ENCODE results near the gene RNF144A.
"Not testable (repeated sequence)": the region's sequence is repeated elsewhere in the genome, so short reads cannot be mapped to it uniquely, and the experiment has no call there.

The RNF144A gene

GRCh38 chr2:6928452-6928851 lies 11.2 kb downstream of the RNF144A start:
- no peak for DNase-seq

- DNase-seq: no peak
Observed at GRCh38 chr2:6929196-6929819, 12.1 kb downstream of the RNF144A start.

DNA sequence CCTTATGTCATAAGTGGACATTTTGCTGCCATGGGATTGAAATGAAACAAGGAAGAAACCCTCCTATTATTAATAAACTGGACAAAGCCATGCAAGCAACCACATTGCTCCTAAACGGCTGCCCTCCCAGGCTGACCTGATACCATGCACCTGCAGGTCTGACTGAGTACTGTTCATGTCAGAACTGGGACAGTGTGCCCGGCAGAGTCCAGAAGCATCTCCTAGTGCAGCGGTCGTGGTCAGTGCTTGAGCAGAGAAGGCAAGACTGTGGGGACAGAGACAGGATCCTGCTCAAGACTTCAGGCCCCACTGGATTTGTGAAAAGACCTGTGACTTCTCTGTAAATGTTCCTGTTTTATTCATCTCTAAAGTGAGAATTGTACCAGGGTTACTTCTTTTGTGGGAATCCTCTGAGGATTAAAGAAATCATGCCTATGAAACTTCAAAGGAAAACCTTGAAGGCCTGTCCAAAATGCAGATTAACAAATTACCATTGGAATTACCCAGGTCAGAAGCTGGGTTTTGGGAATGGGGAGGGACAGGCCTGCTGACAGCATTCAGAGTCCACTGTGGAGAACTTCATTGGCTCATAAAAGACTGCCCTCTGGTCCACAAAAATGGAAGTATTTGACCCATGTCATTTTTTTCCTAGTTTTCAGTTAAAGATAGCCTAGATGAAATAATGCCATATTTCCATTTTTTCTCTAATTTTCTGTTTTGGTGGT lies 13.9 kb downstream of the RNF144A start:
- DNase-seq: no peak

GRCh38 chr2:6931753-6932152 lies 14.5 kb downstream of the RNF144A start:
- no peak for DNase-seq

DNA sequence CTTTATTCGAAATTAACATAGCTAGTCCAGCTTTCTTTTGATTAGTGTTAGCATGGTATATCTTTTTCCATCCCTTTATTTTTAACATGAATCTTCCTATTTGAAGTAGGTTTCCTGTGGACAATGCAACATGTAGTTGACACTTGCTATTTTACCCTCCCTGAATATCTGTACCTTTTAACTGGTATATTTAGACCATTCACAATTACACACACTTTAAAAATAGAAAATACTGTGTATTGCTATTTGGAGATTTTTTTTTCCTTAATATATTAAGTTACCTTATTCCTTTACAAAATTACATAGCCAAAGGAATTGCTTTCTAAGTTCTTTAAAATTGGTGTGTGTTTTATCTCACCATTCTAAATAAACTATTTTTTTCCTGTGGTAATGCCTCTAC lies 15.0 kb downstream of the RNF144A start:
- no peak for DNase-seq

DNA sequence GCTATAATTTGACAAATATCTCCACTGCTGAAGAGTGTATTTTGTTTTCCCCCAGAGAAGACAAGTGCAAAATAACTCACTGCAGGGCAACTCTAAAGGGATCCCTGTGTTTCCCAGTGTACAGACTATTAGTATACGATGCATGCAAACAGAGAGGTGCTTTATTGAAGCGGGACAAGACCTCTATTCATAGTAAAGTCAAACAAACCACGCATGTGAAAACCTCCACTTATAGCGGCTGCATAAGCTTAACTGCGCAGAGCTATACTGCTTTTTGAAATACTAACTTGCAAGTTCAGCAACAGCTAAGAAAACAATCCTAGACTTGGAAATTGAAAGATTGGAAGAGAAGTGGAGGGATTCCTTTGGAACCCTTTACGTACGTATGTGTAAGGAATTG lies 15.6 kb downstream of the RNF144A start:
- peak in 2 of 56 donors; percentile 25 to 47 for DNase-seq

DNA sequence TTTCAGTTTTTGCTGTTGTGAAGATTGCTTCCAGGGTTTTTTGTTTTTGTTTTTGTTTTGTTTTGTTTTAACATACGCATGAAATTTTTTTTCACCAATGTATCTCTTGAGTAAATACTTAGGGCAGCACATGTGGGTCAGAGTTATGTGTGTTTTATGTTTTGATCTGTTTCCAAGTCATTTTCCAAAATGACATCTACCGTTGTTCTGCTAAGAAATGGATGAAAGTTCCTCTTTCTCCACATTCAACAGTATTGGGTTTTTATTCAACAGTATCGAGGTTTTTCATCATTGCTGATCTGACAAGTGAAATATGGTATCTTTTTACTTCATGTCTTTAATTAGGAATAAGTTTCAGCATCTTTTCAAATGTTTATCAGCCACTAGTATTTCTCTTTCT lies 16.7 kb downstream of the RNF144A start:
- no peak for DNase-seq

DNA sequence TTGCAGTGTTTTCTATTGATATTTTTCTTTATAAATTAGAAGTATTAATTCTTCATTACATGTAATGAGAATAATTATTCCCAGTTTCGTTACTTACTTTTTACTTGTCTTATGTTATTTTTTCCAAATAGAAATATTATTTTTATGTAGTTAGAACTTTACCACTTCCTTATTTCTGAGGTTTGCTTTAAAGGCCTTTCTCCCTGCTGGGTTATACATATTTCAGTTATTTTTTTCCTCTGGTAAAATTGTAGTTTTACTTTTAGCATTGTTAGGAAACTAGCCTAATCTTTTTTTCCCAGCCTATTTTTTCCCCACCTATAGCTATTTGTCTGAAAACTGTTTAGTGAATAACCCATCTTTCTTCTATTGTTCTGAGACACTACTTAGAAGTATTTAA lies 17.1 kb downstream of the RNF144A start:
- no peak for DNase-seq

- peak in 12 of 56 donors; percentile 34 to 73 (median 48) for DNase-seq
Observed at GRCh38 chr2:6934758-6935651, 17.8 kb downstream of the RNF144A start.

DNA sequence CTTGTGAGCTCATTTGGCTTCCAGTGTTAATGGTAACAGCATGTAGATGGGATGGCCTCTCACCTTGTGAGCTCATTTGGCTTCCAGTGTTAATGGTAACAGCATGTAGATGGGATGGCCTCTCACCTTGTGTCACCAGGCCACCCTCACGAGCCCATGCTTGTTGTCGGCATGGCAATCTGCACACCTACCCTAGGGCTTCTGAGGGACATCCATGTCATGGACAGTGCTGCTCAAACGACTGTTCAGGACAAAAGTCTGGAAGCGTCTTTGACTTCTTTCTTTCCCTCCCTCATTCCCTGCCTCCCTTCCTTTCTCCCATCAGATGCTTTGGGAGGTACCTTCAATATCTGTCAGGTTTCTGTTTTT lies 18.4 kb downstream of the RNF144A start:
- DNase-seq: not testable (repeated sequence)

- no peak for DNase-seq
Observed at GRCh38 chr2:6937157-6937556, 19.9 kb downstream of the RNF144A start.

DNA sequence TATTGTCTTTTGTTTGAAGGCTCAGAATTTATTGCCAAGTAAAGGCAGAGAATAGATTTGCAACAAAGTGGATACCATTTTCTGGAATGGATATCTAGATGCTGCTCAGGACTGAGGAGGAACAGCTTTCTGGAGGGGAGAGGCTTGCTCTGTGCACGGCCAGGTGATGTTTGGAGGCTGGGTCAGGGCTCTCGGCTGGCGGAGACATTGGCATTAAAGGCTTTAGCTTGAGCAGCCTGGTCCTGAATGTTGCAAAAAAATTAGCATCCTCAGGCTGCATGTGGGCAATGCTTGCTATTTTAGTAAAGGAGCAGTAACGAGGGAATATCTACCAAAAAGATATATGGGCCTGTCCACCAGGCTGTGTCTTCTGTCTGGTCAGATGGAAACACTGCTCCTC lies 20.4 kb downstream of the RNF144A start:
- DNase-seq: no peak

GRCh38 chr2:6939071-6939470 lies 21.9 kb downstream of the RNF144A start:
- DNase-seq: no peak

DNA sequence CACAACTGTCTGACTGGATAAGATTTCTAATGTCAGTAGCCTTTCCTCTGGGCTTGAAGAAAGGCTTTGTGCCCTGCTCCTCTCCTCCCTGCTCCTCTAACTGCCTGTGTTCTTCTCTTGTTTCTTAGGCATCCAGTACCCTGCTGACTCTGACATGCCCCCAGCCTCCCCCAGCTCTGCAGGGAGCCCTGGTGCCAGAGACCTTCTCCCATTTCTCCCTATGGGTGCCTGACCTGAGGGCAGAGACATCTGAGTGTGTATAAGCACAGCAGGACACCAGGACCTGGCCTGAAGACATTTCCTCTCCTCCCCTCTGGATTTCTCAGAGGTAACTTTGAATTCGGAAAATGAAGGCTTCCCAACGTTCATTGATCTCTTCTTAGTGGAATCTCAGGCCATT lies 23.6 kb downstream of the RNF144A start:
- no peak for DNase-seq

- DNase-seq: peak in 1 of 56 donors; percentile 31
Observed at GRCh38 chr2:6941299-6942046, 24.3 kb downstream of the RNF144A start.

- DNase-seq: no peak
Observed at GRCh38 chr2:6942848-6943247, 25.6 kb downstream of the RNF144A start.

DNA sequence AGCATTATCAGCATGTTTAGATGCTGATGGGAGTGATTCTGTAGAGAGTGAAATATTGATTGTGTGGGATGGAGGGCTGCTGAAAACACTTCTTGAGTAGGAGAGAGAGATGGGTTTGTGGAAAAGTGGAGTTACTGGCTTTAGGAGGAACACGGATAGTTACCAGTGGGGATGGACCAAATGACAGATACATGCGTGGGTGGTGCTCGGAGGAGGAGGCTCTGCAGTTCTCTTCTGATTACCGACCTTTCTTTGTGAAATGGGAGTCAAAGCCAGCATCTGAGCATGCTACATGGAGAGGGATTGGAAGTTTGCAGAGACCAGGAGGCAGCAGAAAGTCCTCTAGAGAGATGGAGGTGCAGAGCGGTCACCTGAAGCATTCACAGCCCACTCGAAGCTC lies 26.3 kb downstream of the RNF144A start:
- peak in 1 of 56 donors; percentile 37 for DNase-seq

DNA sequence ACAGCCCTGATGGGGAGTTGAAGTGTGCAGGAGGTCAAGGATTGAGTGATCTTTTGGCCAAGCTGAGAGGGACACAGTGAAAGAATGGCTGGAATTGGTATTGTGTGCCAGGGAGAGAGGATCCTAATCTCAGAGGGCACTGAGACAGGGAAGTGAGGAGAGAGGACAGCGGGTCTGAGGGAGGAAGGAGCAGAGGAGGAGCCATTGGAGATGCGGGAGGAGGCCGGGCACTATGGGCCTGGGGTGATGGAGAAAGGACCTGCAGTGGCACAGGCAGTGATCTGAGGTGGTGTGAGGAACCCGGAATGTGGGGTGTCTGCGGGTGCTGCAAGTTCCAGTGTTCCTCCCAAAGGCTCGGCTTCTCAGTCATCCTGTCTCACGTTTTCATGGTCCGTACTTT lies 26.8 kb downstream of the RNF144A start:
- DNase-seq: no peak

GRCh38 chr2:6944555-6944954 lies 27.3 kb downstream of the RNF144A start:
- no peak for DNase-seq

- no peak for DNase-seq
Observed at GRCh38 chr2:6945087-6945813, 28.0 kb downstream of the RNF144A start.

- no peak for DNase-seq
Observed at GRCh38 chr2:6945821-6946220, 28.6 kb downstream of the RNF144A start.

Data from amygdala (tissue), 56 donors.